DND-41 (cell line): Measurements from ENCODE around the gene AHRR.

ENCODE experiments used
- ATAC-seq: fragments of 200-7000 bp; cut with Tn5 transposase; 3 replicates; pipeline ENCODE4 v1.9.1; 2021; ENCODE audit warnings: low read depth; ENCODE audit not compliant: insufficient read depth
- DNase-seq: peaks from one replicate; pipeline ENCODE4 v3.0.0-alpha.2; 2020
- H2AFZ ChIP-seq: 2 replicates; pipeline ENCODE4 v1.6.0; 2012; ENCODE audit warnings: low read depth, low read length
- H3K27ac ChIP-seq: 2 replicates; pipeline ENCODE4 v1.5.1; 2012; ENCODE audit warnings: low read length, inconsistent platforms
- H3K27me3 ChIP-seq: fragments of 200-600 bp; sonication (generic); 2 replicates; pipeline ENCODE4 v1.6.0; 2012; ENCODE audit warnings: low read length, mild to moderate bottlenecking, inconsistent platforms; ENCODE audit not compliant: insufficient read depth, poor library complexity
- H3K36me3 ChIP-seq: 2 replicates; pipeline ENCODE4 v1.5.1; 2012; ENCODE audit warnings: low read length, inconsistent platforms; ENCODE audit not compliant: insufficient read depth
- H3K4me1 ChIP-seq: 2 replicates; pipeline ENCODE4 v1.5.1; 2012; ENCODE audit warnings: mild to moderate bottlenecking, low read length; ENCODE audit not compliant: insufficient read depth
- H3K4me2 ChIP-seq: 2 replicates; pipeline ENCODE4 v1.6.0; 2012; ENCODE audit warnings: mild to moderate bottlenecking, moderate library complexity, low read length, inconsistent platforms; ENCODE audit not compliant: insufficient read depth
- H3K4me3 ChIP-seq, 2 experiments: fragments of 200-600 bp in 1 of 2; shearing (Covaris generic) in 1 of 2; 2 replicates each; pipeline ENCODE4 v1.5.1; 2012 to 2016; ENCODE audit warnings: inconsistent platforms in 2 of 2, low read length in 2 of 2, mild to moderate bottlenecking in 2 of 2, low read depth in 1 of 2, moderate library complexity in 1 of 2
- H3K79me2 ChIP-seq: 2 replicates; pipeline ENCODE4 v1.6.0; 2012; ENCODE audit warnings: low read length, inconsistent platforms; ENCODE audit not compliant: insufficient read depth
- H3K9ac ChIP-seq: 2 replicates; pipeline ENCODE4 v1.6.0; 2012; ENCODE audit warnings: low read depth, mild to moderate bottlenecking, inconsistent platforms, low read length, moderate library complexity
- H3K9me3 ChIP-seq: 2 replicates; pipeline ENCODE4 v1.5.1; 2012; ENCODE audit warnings: low read length, moderate library complexity, mild to moderate bottlenecking, inconsistent platforms; ENCODE audit not compliant: insufficient read depth, severe bottlenecking
- H4K20me1 ChIP-seq: 2 replicates; pipeline ENCODE4 v1.6.0; 2012; ENCODE audit warnings: low read length; ENCODE audit not compliant: insufficient read depth
- EZH2 ChIP-seq: IDR thresholded peaks from 3 replicates; pipeline ENCODE4 v1.6.1; 2012; ENCODE audit warnings: borderline replicate concordance, low read depth, mild to moderate bottlenecking, moderate library complexity, low read length, inconsistent platforms; ENCODE audit not compliant: severe bottlenecking
- TF ChIP-seq, protein P1 (sequence below): IDR thresholded peaks from 2 replicates; pipeline ENCODE4 v1.5.1; 2012; ENCODE audit warnings: borderline replicate concordance, low read length, moderate library complexity, mild to moderate bottlenecking; ENCODE audit not compliant: poor library complexity, severe bottlenecking; ENCODE audit errors: extremely low read depth

The AHRR gene

DNA sequence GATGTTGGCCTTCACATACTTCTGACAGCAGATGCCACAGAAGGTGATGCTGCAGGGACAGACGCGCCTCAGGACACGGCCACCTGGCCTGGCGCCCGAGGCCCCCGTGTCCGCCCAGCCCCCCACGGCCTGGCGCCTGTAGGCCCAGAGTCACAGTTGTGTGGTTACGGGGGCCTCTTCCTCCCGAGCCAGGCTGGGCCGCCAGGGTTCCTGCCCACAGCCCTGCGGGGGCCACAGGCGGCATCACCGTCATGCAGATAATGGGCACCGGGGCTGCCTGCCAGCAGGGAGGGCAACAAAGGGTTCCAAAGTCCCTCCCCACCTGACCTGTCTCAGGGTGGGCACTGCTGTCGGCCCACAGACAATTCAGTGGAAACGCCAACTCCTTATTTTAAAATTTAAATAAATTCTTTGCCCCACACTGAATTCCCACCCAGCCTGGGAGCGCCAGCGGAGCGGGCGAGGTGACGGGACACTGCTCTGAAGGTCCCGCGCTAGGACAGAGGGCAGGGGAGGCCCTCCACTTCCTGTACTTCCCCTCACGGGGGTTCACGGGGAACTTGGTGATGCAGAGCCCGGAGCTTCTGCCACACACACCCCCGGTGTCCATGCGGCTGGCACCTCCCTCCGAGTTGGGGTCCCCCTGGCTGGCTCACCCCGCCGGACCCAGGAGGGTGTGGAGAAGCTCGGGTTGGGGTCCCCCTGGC, 162.1 kb downstream of the AHRR start:
- Histone ChIP-seq H3K36me3 (no peaks in the 10 kb centered on the region), H4K20me1 (0 out of 2 replicates have a peak, but pooled peaks cover 2% of the 10 kb centered on the region), H3K9ac (no peak overlapping the region), H3K4me2 (no peak overlapping the region), H3K4me1 (no peaks in the 10 kb centered on the region), H3K27ac (no peak overlapping the region), H3K4me3 (no peak overlapping the region), H3K9me3 (no peaks in the 10 kb centered on the region), H2AFZ (no peak overlapping the region), H3K79me2 (no peaks in the 10 kb centered on the region), H3K27me3 (no peaks in the 10 kb centered on the region)
- 0 out of 3 replicates have a peak, but pooled peaks have one; percentile 11 for ATAC-seq
- TF ChIP-seq EZH2 = no peak
- TF ChIP-seq, protein P1, sequence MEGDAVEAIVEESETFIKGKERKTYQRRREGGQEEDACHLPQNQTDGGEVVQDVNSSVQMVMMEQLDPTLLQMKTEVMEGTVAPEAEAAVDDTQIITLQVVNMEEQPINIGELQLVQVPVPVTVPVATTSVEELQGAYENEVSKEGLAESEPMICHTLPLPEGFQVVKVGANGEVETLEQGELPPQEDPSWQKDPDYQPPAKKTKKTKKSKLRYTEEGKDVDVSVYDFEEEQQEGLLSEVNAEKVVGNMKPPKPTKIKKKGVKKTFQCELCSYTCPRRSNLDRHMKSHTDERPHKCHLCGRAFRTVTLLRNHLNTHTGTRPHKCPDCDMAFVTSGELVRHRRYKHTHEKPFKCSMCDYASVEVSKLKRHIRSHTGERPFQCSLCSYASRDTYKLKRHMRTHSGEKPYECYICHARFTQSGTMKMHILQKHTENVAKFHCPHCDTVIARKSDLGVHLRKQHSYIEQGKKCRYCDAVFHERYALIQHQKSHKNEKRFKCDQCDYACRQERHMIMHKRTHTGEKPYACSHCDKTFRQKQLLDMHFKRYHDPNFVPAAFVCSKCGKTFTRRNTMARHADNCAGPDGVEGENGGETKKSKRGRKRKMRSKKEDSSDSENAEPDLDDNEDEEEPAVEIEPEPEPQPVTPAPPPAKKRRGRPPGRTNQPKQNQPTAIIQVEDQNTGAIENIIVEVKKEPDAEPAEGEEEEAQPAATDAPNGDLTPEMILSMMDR = no peak
- no peak for DNase-seq

DNA sequence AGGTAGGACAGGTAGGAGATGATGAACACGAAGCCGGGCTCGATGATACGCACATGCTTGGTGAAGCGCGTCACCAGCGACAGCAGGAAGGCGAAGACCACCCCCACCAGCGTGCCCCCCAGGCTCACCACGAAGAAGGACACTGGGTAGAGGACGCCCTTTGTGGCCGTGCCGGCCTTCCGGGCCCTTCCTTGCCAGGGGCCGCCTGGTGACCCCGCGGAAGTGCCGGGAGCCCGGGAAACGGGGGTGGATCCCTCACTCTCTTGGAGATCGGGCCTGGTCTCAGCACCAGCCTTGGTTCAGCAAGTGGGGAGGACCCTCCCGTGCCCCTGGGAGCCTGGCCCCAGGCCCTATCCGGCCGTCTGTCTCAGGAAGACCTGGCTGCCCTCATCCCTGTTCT, 163.0 kb downstream of the AHRR start:
- no peak overlapping the region for H3K4me2 ChIP-seq
- TF ChIP-seq, protein P1 = no peak
- no peak for TF ChIP-seq EZH2
- no peaks in the 10 kb centered on the region for H3K36me3 ChIP-seq
- no peak overlapping the region for H2AFZ ChIP-seq
- H3K79me2 ChIP-seq = no peaks in the 10 kb centered on the region
- H3K27me3 ChIP-seq = no peaks in the 10 kb centered on the region
- DNase-seq (no peak), ATAC-seq (no peak)
- no peak overlapping the region for H3K27ac ChIP-seq
- no peak overlapping the region for H3K4me3 ChIP-seq
- H3K9me3 ChIP-seq = no peaks in the 10 kb centered on the region
- no peaks in the 10 kb centered on the region for H4K20me1 ChIP-seq
- H3K4me1 ChIP-seq = no peaks in the 10 kb centered on the region
- H3K9ac ChIP-seq = no peak overlapping the region

GRCh38 chr5:485113-485945, 163.8 kb downstream of the AHRR start:
- no peak overlapping the region for H3K27ac ChIP-seq
- H3K4me2 ChIP-seq = no peak overlapping the region

More at GRCh38 chr5:485113-485945, 163.8 kb downstream of the AHRR start:
- no peaks in the 10 kb centered on the region for H3K79me2 ChIP-seq
- H3K4me1 ChIP-seq = no peaks in the 10 kb centered on the region
- H2AFZ ChIP-seq = no peak overlapping the region
- H3K9me3 ChIP-seq = no peaks in the 10 kb centered on the region
- DNase-seq (no peak), ATAC-seq (no peak)
- no peaks in the 10 kb centered on the region for H4K20me1 ChIP-seq
- no peaks in the 10 kb centered on the region for H3K36me3 ChIP-seq
- H3K4me3 ChIP-seq = no peak overlapping the region
- no peak overlapping the region for H3K9ac ChIP-seq
- no peaks in the 10 kb centered on the region for H3K27me3 ChIP-seq
- TF ChIP-seq, protein P1 = no peak
- no peak for TF ChIP-seq EZH2
